ENCODE results near the gene FAM83C.

Gene FAM83C

GRCh38 chr20:35235881-35236280 lies 56.3 kb downstream of the FAM83C start:
- no peak for DNase-seq (ENCODE audit: low read depth in 3 of 3)
